Measurements from ENCODE around the gene MIEN1. TPM values are rescaled to one million over a fixed set of nuclear protein-coding genes. Genes with fewer than 3 reads are reported as not detected.

The MIEN1 gene
- total and polyA plus RNA-seq, 2 of the 13 experiments (the other 11 are each of a cell fraction or from before 2014, with no cell fraction given), result 40.6 to 56.6 TPM

DNA sequence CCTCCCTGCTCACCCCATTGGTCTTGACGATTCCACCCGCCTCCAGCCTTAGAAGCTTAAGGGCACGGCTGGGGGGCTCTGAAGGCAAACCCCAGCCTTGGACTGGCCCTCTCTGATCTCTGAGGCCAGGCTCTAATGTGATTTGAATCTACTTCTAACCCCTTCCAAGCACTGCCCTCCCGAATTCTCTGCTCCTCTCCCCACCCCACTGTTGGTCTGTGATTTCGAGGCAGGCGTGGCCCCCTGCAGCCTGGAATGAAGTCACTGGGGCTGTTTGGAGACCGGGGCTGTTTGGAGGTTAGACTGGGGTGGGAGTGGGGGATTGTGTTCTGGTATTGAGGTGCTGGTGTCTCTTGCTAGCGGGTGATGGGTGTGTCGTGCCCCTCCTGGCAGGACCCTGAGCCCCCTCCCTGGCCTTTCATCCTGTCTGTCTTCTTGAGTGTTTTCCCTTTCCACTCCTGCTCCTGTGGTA, 9.6 kb upstream of the MIEN1 start (continued):
- TF ChIP-seq STAG1 (CRISPR knock-in tag; IDR thresholded peaks at IDR 0.05), result no peak
- TF ChIP-seq CEBPZ (IDR thresholded peaks at IDR 0.05; ENCODE audit: low read length), result no peak
- peak; percentile 29; the same call in 1 of the 2 replicates for TF ChIP-seq TGIF2 (CRISPR knock-in tag; IDR thresholded peaks at IDR 0.05)
- TF ChIP-seq, protein P1, sequence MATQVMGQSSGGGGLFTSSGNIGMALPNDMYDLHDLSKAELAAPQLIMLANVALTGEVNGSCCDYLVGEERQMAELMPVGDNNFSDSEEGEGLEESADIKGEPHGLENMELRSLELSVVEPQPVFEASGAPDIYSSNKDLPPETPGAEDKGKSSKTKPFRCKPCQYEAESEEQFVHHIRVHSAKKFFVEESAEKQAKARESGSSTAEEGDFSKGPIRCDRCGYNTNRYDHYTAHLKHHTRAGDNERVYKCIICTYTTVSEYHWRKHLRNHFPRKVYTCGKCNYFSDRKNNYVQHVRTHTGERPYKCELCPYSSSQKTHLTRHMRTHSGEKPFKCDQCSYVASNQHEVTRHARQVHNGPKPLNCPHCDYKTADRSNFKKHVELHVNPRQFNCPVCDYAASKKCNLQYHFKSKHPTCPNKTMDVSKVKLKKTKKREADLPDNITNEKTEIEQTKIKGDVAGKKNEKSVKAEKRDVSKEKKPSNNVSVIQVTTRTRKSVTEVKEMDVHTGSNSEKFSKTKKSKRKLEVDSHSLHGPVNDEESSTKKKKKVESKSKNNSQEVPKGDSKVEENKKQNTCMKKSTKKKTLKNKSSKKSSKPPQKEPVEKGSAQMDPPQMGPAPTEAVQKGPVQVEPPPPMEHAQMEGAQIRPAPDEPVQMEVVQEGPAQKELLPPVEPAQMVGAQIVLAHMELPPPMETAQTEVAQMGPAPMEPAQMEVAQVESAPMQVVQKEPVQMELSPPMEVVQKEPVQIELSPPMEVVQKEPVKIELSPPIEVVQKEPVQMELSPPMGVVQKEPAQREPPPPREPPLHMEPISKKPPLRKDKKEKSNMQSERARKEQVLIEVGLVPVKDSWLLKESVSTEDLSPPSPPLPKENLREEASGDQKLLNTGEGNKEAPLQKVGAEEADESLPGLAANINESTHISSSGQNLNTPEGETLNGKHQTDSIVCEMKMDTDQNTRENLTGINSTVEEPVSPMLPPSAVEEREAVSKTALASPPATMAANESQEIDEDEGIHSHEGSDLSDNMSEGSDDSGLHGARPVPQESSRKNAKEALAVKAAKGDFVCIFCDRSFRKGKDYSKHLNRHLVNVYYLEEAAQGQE (IDR thresholded peaks at IDR 0.05; ENCODE audit: borderline replicate concordance in 1 of 2, low read depth in 1 of 2, low read length in 2 of 2), result no peak
- TF ChIP-seq ZNF230 (CRISPR knock-in tag; IDR thresholded peaks at IDR 0.05), result no peak; the same call in 1 of the 2 replicates
- TF ChIP-seq SPEN (CRISPR knock-in tag; IDR thresholded peaks at IDR 0.05; ENCODE audit: low read depth), result no peak
- TF ChIP-seq MTF1 (CRISPR knock-in tag; IDR thresholded peaks at IDR 0.05), result no peak
- TF ChIP-seq KLF12 (CRISPR knock-in tag; IDR thresholded peaks at IDR 0.05; ENCODE audit: borderline replicate concordance), result peak; percentile 33
- no peak for TF ChIP-seq ZNF124 (CRISPR knock-in tag; IDR thresholded peaks at IDR 0.05)
- TF ChIP-seq SP1 (IDR thresholded peaks at IDR 0.05), result no peak
- no peak for TF ChIP-seq SP1 (CRISPR knock-in tag; IDR thresholded peaks at IDR 0.05)
- TF ChIP-seq MIER3 (CRISPR knock-in tag; IDR thresholded peaks at IDR 0.05; ENCODE audit: borderline replicate concordance), result no peak
- 0 out of 2 replicates have a peak, but pooled peaks have one; percentile 42 for TF ChIP-seq ZNF337 (CRISPR knock-in tag; IDR thresholded peaks at IDR 0.05; ENCODE audit: borderline replicate concordance, low read depth)
- TF ChIP-seq KMT2A (CRISPR knock-in tag; IDR thresholded peaks at IDR 0.05), result no peak
- no peak for TF ChIP-seq NFKB2 (CRISPR knock-in tag; IDR thresholded peaks at IDR 0.05; ENCODE audit: borderline replicate concordance)
- TF ChIP-seq PCBP1 (IDR thresholded peaks at IDR 0.05; ENCODE audit: borderline replicate concordance, low read depth, low read length), result no peak
- TF ChIP-seq IKZF4 (CRISPR knock-in tag; IDR thresholded peaks at IDR 0.05; ENCODE audit: borderline replicate concordance, low read depth, not compliant biosample characterization), result no peak
- no peak for TF ChIP-seq GFI1 (CRISPR knock-in tag; IDR thresholded peaks at IDR 0.05; ENCODE audit: borderline replicate concordance)
- no peak for TF ChIP-seq ZNF879 (CRISPR knock-in tag; IDR thresholded peaks at IDR 0.05)
- no peak for TF ChIP-seq NR1H2 (CRISPR knock-in tag; IDR thresholded peaks at IDR 0.05; ENCODE audit: borderline replicate concordance, low read depth)
- no peak for TF ChIP-seq ZKSCAN5 (CRISPR knock-in tag; IDR thresholded peaks at IDR 0.05)
- no peak for TF ChIP-seq SIN3B (IDR thresholded peaks at IDR 0.05; ENCODE audit: low read length)

Data from HepG2 (cell line).